ENCODE measurements around the gene OMP.

OMP gene

DNA sequence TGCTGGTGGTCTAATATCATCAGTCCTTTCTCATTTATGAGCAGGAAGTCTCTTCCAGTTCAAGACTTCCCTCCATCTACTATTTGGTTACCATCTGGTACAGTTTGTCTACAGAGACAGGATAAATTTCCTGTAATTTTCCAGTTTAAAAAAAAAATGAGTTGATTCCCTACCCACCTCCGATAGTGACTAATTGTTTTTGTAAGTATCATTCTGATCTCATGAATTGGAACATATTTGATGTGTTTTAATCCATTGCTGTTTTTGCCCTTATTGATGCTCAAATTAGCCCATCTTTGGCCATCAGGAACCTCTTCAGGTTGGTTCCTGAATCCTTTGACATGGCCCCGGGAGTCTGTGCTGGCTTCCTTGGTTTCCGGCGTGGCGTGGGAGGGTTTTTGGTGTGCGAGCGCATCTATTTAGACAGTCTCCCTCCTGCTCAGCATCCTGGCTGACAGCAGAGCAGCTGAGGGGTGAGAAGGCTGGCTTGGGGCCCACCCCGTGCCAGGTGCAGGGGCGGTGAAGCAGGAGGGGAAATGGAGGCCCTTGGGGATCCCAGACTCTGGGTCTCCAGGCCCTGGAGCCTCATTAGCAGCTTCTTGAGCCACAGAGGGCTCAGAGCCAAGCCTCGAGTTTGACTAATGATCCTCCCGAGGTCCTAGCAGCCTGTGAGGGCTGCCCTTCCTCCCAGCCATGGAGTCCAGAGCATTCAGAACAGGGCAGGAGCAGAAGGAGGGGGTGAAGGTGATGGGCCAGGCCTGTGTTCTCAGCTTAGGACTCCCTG lies 6.8 kb downstream of the OMP start:
- DNase-seq: no peak
- H3K36me3 ChIP-seq (replicated peaks): no peaks in the 10 kb centered on the region
- H3K4me3 ChIP-seq (ENCODE audit: low read depth, low read length): no peak overlapping the region
- in situ Hi-C loops (cut with HindIII; ENCODE audit: low pct_ligation_motif_present, low sequenced_read_pairs): no loop called here
- TF ChIP-seq, protein P1, sequence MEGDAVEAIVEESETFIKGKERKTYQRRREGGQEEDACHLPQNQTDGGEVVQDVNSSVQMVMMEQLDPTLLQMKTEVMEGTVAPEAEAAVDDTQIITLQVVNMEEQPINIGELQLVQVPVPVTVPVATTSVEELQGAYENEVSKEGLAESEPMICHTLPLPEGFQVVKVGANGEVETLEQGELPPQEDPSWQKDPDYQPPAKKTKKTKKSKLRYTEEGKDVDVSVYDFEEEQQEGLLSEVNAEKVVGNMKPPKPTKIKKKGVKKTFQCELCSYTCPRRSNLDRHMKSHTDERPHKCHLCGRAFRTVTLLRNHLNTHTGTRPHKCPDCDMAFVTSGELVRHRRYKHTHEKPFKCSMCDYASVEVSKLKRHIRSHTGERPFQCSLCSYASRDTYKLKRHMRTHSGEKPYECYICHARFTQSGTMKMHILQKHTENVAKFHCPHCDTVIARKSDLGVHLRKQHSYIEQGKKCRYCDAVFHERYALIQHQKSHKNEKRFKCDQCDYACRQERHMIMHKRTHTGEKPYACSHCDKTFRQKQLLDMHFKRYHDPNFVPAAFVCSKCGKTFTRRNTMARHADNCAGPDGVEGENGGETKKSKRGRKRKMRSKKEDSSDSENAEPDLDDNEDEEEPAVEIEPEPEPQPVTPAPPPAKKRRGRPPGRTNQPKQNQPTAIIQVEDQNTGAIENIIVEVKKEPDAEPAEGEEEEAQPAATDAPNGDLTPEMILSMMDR (IDR thresholded peaks at IDR 0.05; ENCODE audit: low read depth, low read length, missing control alignments): no peak
- no peaks in the 10 kb centered on the region for H3K27me3 ChIP-seq (replicated peaks)
- H3K27ac ChIP-seq: peak overlapping the region; percentile 11

DNA sequence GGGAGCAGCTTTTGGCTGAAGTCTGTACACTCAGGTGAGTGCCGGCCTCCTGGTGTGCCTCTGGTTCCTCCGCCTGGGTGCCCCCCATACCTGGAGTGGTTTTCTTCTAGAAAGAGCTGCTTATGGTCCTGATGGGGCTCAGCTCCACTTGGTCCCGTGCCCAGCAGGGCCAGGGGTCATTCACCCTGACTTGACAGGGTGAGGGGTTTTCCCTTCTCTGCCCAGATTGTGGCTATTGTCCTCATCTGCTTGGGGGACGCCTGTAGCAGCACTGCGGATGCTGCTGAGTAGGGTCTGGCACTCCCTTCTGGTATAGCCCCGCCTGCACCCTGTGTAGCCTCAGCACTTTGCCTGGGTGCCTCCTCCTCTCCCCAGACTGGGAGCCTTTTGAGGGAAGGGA lies 8.2 kb downstream of the OMP start:
- TF ChIP-seq, protein P1 (IDR thresholded peaks at IDR 0.05; ENCODE audit: low read depth, low read length, missing control alignments): no peak
- H3K27me3 ChIP-seq (replicated peaks): no peaks in the 10 kb centered on the region
- H3K27ac ChIP-seq: no peak overlapping the region
- no peaks in the 10 kb centered on the region for H3K36me3 ChIP-seq (replicated peaks)
- DNase-seq: no peak
- H3K4me3 ChIP-seq (ENCODE audit: low read depth, low read length): no peak overlapping the region
- in situ Hi-C loops (cut with HindIII; ENCODE audit: low pct_ligation_motif_present, low sequenced_read_pairs): no loop called here

DNA sequence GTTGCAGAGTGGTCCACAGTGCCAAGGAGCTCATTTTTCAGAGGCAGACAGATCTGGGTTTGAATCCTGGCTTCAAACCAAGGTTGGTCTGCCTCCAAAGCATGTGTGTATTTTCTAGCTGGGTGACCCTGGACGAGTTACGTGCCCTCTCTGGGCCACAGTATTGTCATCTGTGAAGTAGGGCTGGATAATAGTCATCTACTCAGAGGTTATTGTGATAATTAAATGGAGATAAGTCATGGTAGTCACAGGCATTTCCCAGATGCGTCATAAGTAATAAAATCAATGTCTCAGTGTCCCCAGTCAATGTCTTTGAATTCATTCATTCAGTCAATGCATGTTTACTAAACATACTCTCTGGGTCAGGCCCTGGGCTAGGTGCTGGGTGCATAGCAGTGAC lies 8.6 kb downstream of the OMP start:
- no peaks in the 10 kb centered on the region for H3K36me3 ChIP-seq (replicated peaks)
- no peak for DNase-seq
- TF ChIP-seq, protein P1 (IDR thresholded peaks at IDR 0.05; ENCODE audit: low read depth, low read length, missing control alignments): no peak
- in situ Hi-C loops (cut with HindIII; ENCODE audit: low pct_ligation_motif_present, low sequenced_read_pairs): no loop called here
- H3K27ac ChIP-seq: no peak overlapping the region
- H3K27me3 ChIP-seq (replicated peaks): no peaks in the 10 kb centered on the region
- H3K4me3 ChIP-seq (ENCODE audit: low read depth, low read length): no peak overlapping the region

DNA sequence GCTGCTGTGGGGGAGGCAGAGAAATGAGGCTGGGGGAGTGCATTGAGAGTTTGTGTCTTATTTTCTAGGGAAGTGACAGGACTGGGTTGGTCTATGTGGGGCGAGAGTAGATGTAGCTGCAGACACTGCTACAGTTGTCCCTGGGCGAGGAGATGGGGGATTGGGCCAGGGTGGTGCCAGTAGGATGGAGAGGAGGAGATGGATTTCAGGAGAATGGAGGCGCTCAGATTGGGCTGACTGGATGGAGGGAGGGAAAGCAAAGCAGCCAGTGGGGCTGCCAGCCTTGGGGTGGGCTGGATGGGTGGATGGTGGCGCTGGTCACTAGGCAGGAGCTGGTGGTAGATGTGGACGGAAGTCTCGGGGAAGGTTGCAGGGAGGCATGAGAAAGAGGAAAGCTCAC lies 9.3 kb downstream of the OMP start:
- Histone ChIP-seq H3K27ac (no peak overlapping the region), H3K4me3 (ENCODE audit: low read depth, low read length) (no peak overlapping the region), H3K27me3 (replicated peaks) (no peaks in the 10 kb centered on the region), H3K36me3 (replicated peaks) (no peaks in the 10 kb centered on the region)
- TF ChIP-seq, protein P1 (IDR thresholded peaks at IDR 0.05; ENCODE audit: low read depth, low read length, missing control alignments): no peak
- in situ Hi-C loops (cut with HindIII; ENCODE audit: low pct_ligation_motif_present, low sequenced_read_pairs): no loop called here
- DNase-seq: no peak

DNA sequence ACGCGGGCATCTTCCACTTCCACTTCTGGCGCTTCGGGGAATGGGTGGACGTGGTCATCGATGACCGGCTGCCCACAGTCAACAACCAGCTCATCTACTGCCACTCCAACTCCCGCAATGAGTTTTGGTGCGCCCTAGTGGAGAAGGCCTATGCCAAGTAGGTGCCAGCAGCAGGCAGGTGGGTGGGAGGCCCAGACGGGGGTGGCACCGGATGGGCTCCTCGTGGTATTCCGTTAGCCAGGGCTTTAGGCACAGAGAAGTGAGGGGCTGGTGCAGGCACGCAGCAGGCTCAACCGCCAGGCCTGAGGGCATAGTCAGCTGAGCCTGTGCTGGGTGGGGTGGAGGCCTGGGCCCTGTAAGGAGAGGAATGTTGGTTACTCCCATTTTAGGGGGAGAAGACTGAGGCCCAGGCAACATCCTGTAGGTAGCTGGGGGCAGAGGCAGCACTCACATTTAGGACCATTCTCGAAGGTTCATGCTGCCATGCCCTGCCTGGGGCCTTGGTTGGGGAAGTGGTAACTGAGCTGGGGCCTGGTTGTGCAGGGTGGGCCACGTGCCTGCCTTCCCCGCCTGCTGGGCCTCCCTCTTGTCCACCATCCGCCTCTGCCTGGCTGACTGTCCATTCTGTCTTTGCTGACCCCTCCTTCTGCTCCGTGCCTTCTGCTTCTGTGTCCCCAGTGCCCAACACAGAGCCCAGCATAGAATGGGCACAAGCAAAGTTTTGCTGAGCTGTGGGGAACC lies 10.2 kb downstream of the OMP start:
- H3K27me3 ChIP-seq (replicated peaks): no peaks in the 10 kb centered on the region
- H3K4me3 ChIP-seq (ENCODE audit: low read depth, low read length): no peak overlapping the region
- no peak overlapping the region for H3K27ac ChIP-seq
- TF ChIP-seq, protein P1 (IDR thresholded peaks at IDR 0.05; ENCODE audit: low read depth, low read length, missing control alignments): no peak
- no peak for DNase-seq
- H3K36me3 ChIP-seq (replicated peaks): no peaks in the 10 kb centered on the region
- in situ Hi-C loops (cut with HindIII; ENCODE audit: low pct_ligation_motif_present, low sequenced_read_pairs): no loop called here
